ENCODE measurements around the gene SCAF11.

SCAF11 gene

GRCh38 chr12:45915405-45915804 lies 75.0 kb downstream of the SCAF11 start:
- DNase-seq: no peak

GRCh38 chr12:45914090-45914489 lies 76.3 kb downstream of the SCAF11 start:
- DNase-seq: no peak

- DNase-seq: no peak
These were observed 76.7 kb downstream of the SCAF11 start for GRCh38 chr12:45913631-45914030.

GRCh38 chr12:45912774-45913173 lies 77.6 kb downstream of the SCAF11 start:
- DNase-seq: no peak

- no peak for DNase-seq
These were observed 81.2 kb downstream of the SCAF11 start for GRCh38 chr12:45909041-45909713.

- DNase-seq: no peak
These were observed 82.4 kb downstream of the SCAF11 start for GRCh38 chr12:45907955-45908354.

- DNase-seq: no peak
These were observed 92.3 kb downstream of the SCAF11 start for GRCh38 chr12:45898094-45898493.

GRCh38 chr12:45895961-45896360 lies 94.4 kb downstream of the SCAF11 start:
- no peak for DNase-seq

- no peak for DNase-seq
These were observed 97.1 kb downstream of the SCAF11 start for GRCh38 chr12:45893240-45893639.

GRCh38 chr12:45890276-45890675 lies 100.1 kb downstream of the SCAF11 start:
- no peak for DNase-seq

- no peak for DNase-seq
These were observed 102.8 kb downstream of the SCAF11 start for GRCh38 chr12:45887544-45887943.

- no peak for DNase-seq
These were observed 103.7 kb downstream of the SCAF11 start for GRCh38 chr12:45886685-45887084.

- no peak for DNase-seq
These were observed 107.2 kb downstream of the SCAF11 start for GRCh38 chr12:45883187-45883586.

- no peak for DNase-seq
These were observed 109.8 kb downstream of the SCAF11 start for GRCh38 chr12:45880533-45880932.

GRCh38 chr12:45879363-45879895 lies 110.9 kb downstream of the SCAF11 start:
- no peak for DNase-seq

- DNase-seq: no peak
These were observed 111.6 kb downstream of the SCAF11 start for GRCh38 chr12:45878630-45879255.

- no peak for DNase-seq
These were observed 113.3 kb downstream of the SCAF11 start for GRCh38 chr12:45877069-45877468.

- DNase-seq: no peak
These were observed 117.9 kb downstream of the SCAF11 start for GRCh38 chr12:45872446-45872845.

All from NCI-H1694 (cell line).